T-helper 1 cell treated with Interleukin-12 subunit alpha and Interleukin-12 subunit beta and Interleukin-4 antibody, amounts not matched to agents 30 ng/mL and 1 ng/mL, for 36 hours (primary cell): ENCODE measurements around the gene SHROOM1. TPM values are rescaled to one million over a fixed set of nuclear protein-coding genes. Genes with fewer than 3 reads are reported as not detected.

Experiments
- intact Hi-C: fragments of 100-400 bp; cut with micrococcal nuclease; formaldehyde crosslinking; loops from one replicate; pipeline ENCODE4 v1.15.1; 2024
- total RNA-seq: library from RNA; stranded (reverse); gene quantifications from 2 replicates; pipeline ENCODE4 v1.2.3, GENCODE V29; 2022

The SHROOM1 gene
- total RNA-seq, 1 donor from 2014 or later: 4.2 TPM

GRCh38 chr5:132825033-132825833 is 5.2 kb downstream of the SHROOM1 start:
- intact Hi-C loops: no loop called here

GRCh38 chr5:132824426-132824825 is 6.0 kb downstream of the SHROOM1 start:
- intact Hi-C loops: no loop called here

- intact Hi-C loops: no loop called here
These were observed 6.9 kb downstream of the SHROOM1 start for GRCh38 chr5:132823481-132824050.

- intact Hi-C loops: no loop called here
These were observed 7.6 kb downstream of the SHROOM1 start for GRCh38 chr5:132822650-132823480.

GRCh38 chr5:132821791-132822190 is 8.7 kb downstream of the SHROOM1 start:
- intact Hi-C loops: loop anchor here (2.0 kb wide), 1 partner anchor 85 kb away; the partner anchor contains the start of gene KIF3A

- intact Hi-C loops: loop anchor here (2.0 kb wide), 1 partner anchor 85 kb away; the partner anchor contains the start of gene KIF3A
These were observed 9.1 kb downstream of the SHROOM1 start for GRCh38 chr5:132821350-132821749.

- intact Hi-C loops: loop anchor here (1.0 to 2.0 kb wide), 6 partner anchors 73 to 435 kb away; partner anchors contain the start of genes CCNI2 and KIF3A
These were observed 10.2 kb downstream of the SHROOM1 start for GRCh38 chr5:132820162-132820754.

- intact Hi-C loops: no loop called here
These were observed 11.0 kb downstream of the SHROOM1 start for GRCh38 chr5:132819468-132819867.

GRCh38 chr5:132817011-132817410 is 13.4 kb downstream of the SHROOM1 start:
- intact Hi-C loops: no loop called here

- intact Hi-C loops: no loop called here
These were observed 13.9 kb downstream of the SHROOM1 start for GRCh38 chr5:132816554-132816953.

- intact Hi-C loops: no loop called here
These were observed 14.4 kb downstream of the SHROOM1 start for GRCh38 chr5:132816083-132816482.

GRCh38 chr5:132815454-132815853 is 15.0 kb downstream of the SHROOM1 start:
- intact Hi-C loops: no loop called here

GRCh38 chr5:132814503-132815294 is 15.7 kb downstream of the SHROOM1 start:
- intact Hi-C loops: loop anchor here (5.0 kb wide), 1 partner anchor 37 kb away; the partner anchor contains the start of gene SEPTIN8

- intact Hi-C loops: loop anchor here (5.0 kb wide), 1 partner anchor 37 kb away; the partner anchor contains the start of gene SEPTIN8
These were observed 16.6 kb downstream of the SHROOM1 start for GRCh38 chr5:132813599-132814502.

GRCh38 chr5:132812781-132813598 is 17.5 kb downstream of the SHROOM1 start, which contains the start of gene SOWAHA:
Gene SOWAHA, plus strand, starts transcription at chr5:132813302. Its CDS starts 320 bp downstream, at chr5:132813622.
- intact Hi-C loops: loop anchor here (1.0 to 5.0 kb wide), 2 partner anchors 36 to 62 kb away; partner anchors contain the start of gene SEPTIN8

GRCh38 chr5:132812123-132812765 is 18.2 kb downstream of the SHROOM1 start:
- intact Hi-C loops: loop anchor here (1.0 to 5.0 kb wide), 2 partner anchors 35 to 61 kb away; partner anchors contain the start of gene SEPTIN8

- intact Hi-C loops: loop anchor here (5.0 kb wide), 1 partner anchor 33 kb away; the partner anchor contains the start of gene SEPTIN8
These were observed 19.8 kb downstream of the SHROOM1 start for GRCh38 chr5:132810605-132811004.
